ENCODE measurements around the gene MALL. TPM values are rescaled to one million over a fixed set of nuclear protein-coding genes. Genes with fewer than 3 reads are reported as not detected.

MALL gene
- total RNA-seq, 1 donor: 5.1 TPM

GRCh38 chr2:110105183-110105582 lies 10.4 kb downstream of the MALL start:
- Histone ChIP-seq H3K27ac (ENCODE audit: low read depth, low read length) (peak overlapping the region; percentile 84), H3K4me1 (ENCODE audit: insufficient read depth, low read length) (peaks cover 50% of the 10 kb centered on the region), H3K4me3 (ENCODE audit: insufficient read depth, low read length) (no peak overlapping the region), H4K20me1 (ENCODE audit: insufficient read depth, low read length) (no peaks in the 10 kb centered on the region), H3K79me2 (ENCODE audit: insufficient read depth, low read length) (no peaks in the 10 kb centered on the region), H3K4me2 (ENCODE audit: insufficient read depth, low read length) (peak overlapping the region; percentile 75), H2AFZ (ENCODE audit: low read length) (peak overlapping the region; percentile 71), H3K36me3 (ENCODE audit: insufficient read depth, low read length) (no peaks in the 10 kb centered on the region), H3K9me3 (ENCODE audit: low read depth, low read length) (no peaks in the 10 kb centered on the region), H3K27me3 (ENCODE audit: insufficient read depth, low read length) (no peaks in the 10 kb centered on the region)
- TF ChIP-seq CTCF (IDR thresholded peaks at IDR 0.05; ENCODE audit: extremely low read depth, low read depth, low read length): no peak
- no peak for DNase-seq (ENCODE audit: insufficient read length, low spot score, missing footprints)

- Histone ChIP-seq H3K27ac (ENCODE audit: low read depth, low read length) (no peak overlapping the region), H2AFZ (ENCODE audit: low read length) (no peak overlapping the region), H3K9me3 (ENCODE audit: low read depth, low read length) (no peaks in the 10 kb centered on the region), H3K4me1 (ENCODE audit: insufficient read depth, low read length) (peaks cover 50% of the 10 kb centered on the region), H3K27me3 (ENCODE audit: insufficient read depth, low read length) (no peaks in the 10 kb centered on the region), H3K4me2 (ENCODE audit: insufficient read depth, low read length) (no peak overlapping the region), H3K79me2 (ENCODE audit: insufficient read depth, low read length) (no peaks in the 10 kb centered on the region), H4K20me1 (ENCODE audit: insufficient read depth, low read length) (no peaks in the 10 kb centered on the region), H3K36me3 (ENCODE audit: insufficient read depth, low read length) (no peaks in the 10 kb centered on the region), H3K4me3 (ENCODE audit: insufficient read depth, low read length) (no peak overlapping the region)
- no peak for DNase-seq (ENCODE audit: insufficient read length, low spot score, missing footprints)
- TF ChIP-seq CTCF (IDR thresholded peaks at IDR 0.05; ENCODE audit: extremely low read depth, low read depth, low read length): no peak
These were observed 11.4 kb downstream of the MALL start for GRCh38 chr2:110104025-110104771.

- Histone ChIP-seq H3K9me3 (ENCODE audit: low read depth, low read length) (no peaks in the 10 kb centered on the region), H3K79me2 (ENCODE audit: insufficient read depth, low read length) (no peaks in the 10 kb centered on the region), H3K4me3 (ENCODE audit: insufficient read depth, low read length) (no peak overlapping the region), H3K27ac (ENCODE audit: low read depth, low read length) (peak overlapping the region; percentile 98), H2AFZ (ENCODE audit: low read length) (no peak overlapping the region), H3K36me3 (ENCODE audit: insufficient read depth, low read length) (no peaks in the 10 kb centered on the region), H4K20me1 (ENCODE audit: insufficient read depth, low read length) (no peaks in the 10 kb centered on the region), H3K27me3 (ENCODE audit: insufficient read depth, low read length) (no peaks in the 10 kb centered on the region), H3K4me2 (ENCODE audit: insufficient read depth, low read length) (no peak overlapping the region), H3K4me1 (ENCODE audit: insufficient read depth, low read length) (peaks cover 50% of the 10 kb centered on the region)
- no peak for DNase-seq (ENCODE audit: insufficient read length, low spot score, missing footprints)
- TF ChIP-seq CTCF (IDR thresholded peaks at IDR 0.05; ENCODE audit: extremely low read depth, low read depth, low read length): no peak
These were observed 12.3 kb downstream of the MALL start for GRCh38 chr2:110103061-110103961.

All from osteoblast (primary cell).